A673 (cell line): ENCODE results near the gene OGDH. TPM values are rescaled to one million over a fixed set of nuclear protein-coding genes. Genes with fewer than 3 reads are reported as not detected.

ENCODE experiments used
- BruUV-seq: library from RNA; stranded (reverse); fragments of 400-500 nt; replicated peaks from 2 replicates; lab custom pipeline; 2021; lab: Mats Ljungman, UMichigan
- CTCF ChIA-PET: fragments of 300-600 bp; sonication (Branson Sonifier 250); formaldehyde crosslinking; loops from one replicate; lab custom pipeline; 2022; ENCODE audit warnings: antibody characterized with exemption; lab: Charles Lee
- POLR2A ChIA-PET: fragments of 300-600 bp; sonication (Branson Sonifier 250); formaldehyde crosslinking; loops from one replicate; lab custom pipeline; 2022; ENCODE audit warnings: antibody characterized with exemption; ENCODE audit not compliant: low non-redundant PET; lab: Charles Lee
- DNase-seq: peaks from one replicate; pipeline ENCODE4 v3.0.0-alpha.2; 2015; ENCODE audit warnings: low spot score
- H3K27ac ChIP-seq: fragments of 200-600 bp; sonication (generic); 2 replicates; pipeline ENCODE4 v1.5.1; 2016; ENCODE audit warnings: mixed run types, low read depth, mild to moderate bottlenecking, mixed read lengths, antibody characterized with exemption, low read length; ENCODE audit not compliant: poor library complexity, severe bottlenecking
- H3K27me3 ChIP-seq: fragments of 200-600 bp; sonication (generic); replicated peaks from 2 replicates; pipeline ENCODE4 v1.6.1; 2017; ENCODE audit warnings: mixed run types, low read depth, mild to moderate bottlenecking, mixed read lengths, antibody characterized with exemption, low read length; ENCODE audit not compliant: insufficient read depth, poor library complexity
- H3K36me3 ChIP-seq: fragments of 200-600 bp; sonication (generic); 2 replicates; pipeline ENCODE4 v1.6.1; 2016; ENCODE audit warnings: mixed run types, mild to moderate bottlenecking, mixed read lengths, antibody characterized with exemption, low read length; ENCODE audit not compliant: insufficient read depth, poor library complexity, severe bottlenecking
- H3K4me1 ChIP-seq: fragments of 200-600 bp; sonication (generic); 2 replicates; pipeline ENCODE4 v1.6.1; 2017; ENCODE audit warnings: mixed run types, mild to moderate bottlenecking, mixed read lengths, antibody characterized with exemption, low read length; ENCODE audit not compliant: insufficient read depth, poor library complexity, severe bottlenecking
- H3K4me3 ChIP-seq: fragments of 200-600 bp; sonication (generic); 2 replicates; pipeline ENCODE4 v1.5.1; 2016; ENCODE audit warnings: low read depth, mixed run types, mild to moderate bottlenecking, mixed read lengths, low read length; ENCODE audit not compliant: poor library complexity, severe bottlenecking
- H3K9me3 ChIP-seq: fragments of 200-600 bp; sonication (generic); 2 replicates; pipeline ENCODE4 v1.6.1; 2016; ENCODE audit warnings: mixed run types, low read depth, mild to moderate bottlenecking, mixed read lengths, antibody characterized with exemption, low read length; ENCODE audit not compliant: poor library complexity, severe bottlenecking
- CTCF ChIP-seq: fragments of 300-800, 200-600 bp; sonication (generic); conservative IDR thresholded peaks from 2 replicates; pipeline ENCODE4 v1.5.1; 2017; ENCODE audit warnings: low read depth, mild to moderate bottlenecking, antibody characterized with exemption, low read length, moderate library complexity, mixed read lengths
- EZH2 ChIP-seq: fragments of 200-600 bp; sonication (generic); IDR thresholded peaks from 2 replicates; pipeline ENCODE4 v1.6.1; 2017; ENCODE audit warnings: borderline replicate concordance, low read depth, mild to moderate bottlenecking, mixed read lengths, antibody characterized with exemption, low read length; ENCODE audit not compliant: poor library complexity, severe bottlenecking
- intact Hi-C: fragments of 100-400 bp; cut with micrococcal nuclease; formaldehyde crosslinking; loops from one replicate; pipeline ENCODE4 v1.10.0; 2022; ENCODE audit not compliant: unreplicated experiment
- total RNA-seq: library from RNA; stranded (reverse); gene quantifications from 2 replicates; pipeline ENCODE4 v1.2.3, GENCODE V29; 2021

OGDH gene
- total RNA-seq, 1 experiment from 2014 or later = 111 TPM

- Histone ChIP-seq H3K4me3 (no peak overlapping the region), H3K27me3 (no peaks in the 10 kb centered on the region), H3K27ac (no peak overlapping the region), H3K9me3 (no peaks in the 10 kb centered on the region), H3K4me1 (peaks cover 4% of the 10 kb centered on the region), H3K36me3 (peaks cover 5% of the 10 kb centered on the region)
- no peak for DNase-seq
- intact Hi-C loops = no loop called here
- POLR2A ChIA-PET = no interaction called here
- TF ChIP-seq CTCF (no peak), EZH2 (no peak)
- BruUV-seq = no TSS peak
- CTCF ChIA-PET = no interaction called here
These were observed 12.3 kb downstream of the OGDH start for GRCh38 chr7:44618753-44619152.

GRCh38 chr7:44621034-44621749 lies 14.8 kb downstream of the OGDH start:
- no TSS peak for BruUV-seq
- TF ChIP-seq EZH2 (no peak), CTCF (no peak)

GRCh38 chr7:44621750-44622103 lies 15.3 kb downstream of the OGDH start:
- ChIA-PET POLR2A (no interaction called here), CTCF (no interaction called here)
- H3K9me3 ChIP-seq = no peaks in the 10 kb centered on the region
- peak overlapping the region; percentile 11 for H3K27ac ChIP-seq
- DNase-seq = no peak
- no peak for TF ChIP-seq CTCF
- TF ChIP-seq EZH2 = no peak
- no TSS peak for BruUV-seq
- H3K27me3 ChIP-seq = no peaks in the 10 kb centered on the region
- intact Hi-C loops = no loop called here
- peaks cover 12% of the 10 kb centered on the region for H3K36me3 ChIP-seq
- peaks cover 4% of the 10 kb centered on the region for H3K4me1 ChIP-seq
- H3K4me3 ChIP-seq = no peak overlapping the region

More at GRCh38 chr7:44621034-44621749, 14.8 kb downstream of the OGDH start:
- POLR2A ChIA-PET = no interaction called here
- Histone ChIP-seq H3K36me3 (peaks cover 9% of the 10 kb centered on the region), H3K27me3 (no peaks in the 10 kb centered on the region), H3K27ac (no peak overlapping the region), H3K4me1 (peaks cover 4% of the 10 kb centered on the region), H3K4me3 (no peak overlapping the region), H3K9me3 (no peaks in the 10 kb centered on the region)
- DNase-seq = no peak
- intact Hi-C loops = no loop called here
- CTCF ChIA-PET = no interaction called here
